HCT116 (cell line): ENCODE measurements around the gene S100Z. TPM values are rescaled to one million over a fixed set of nuclear protein-coding genes. Genes with fewer than 3 reads are reported as not detected.

Experiments
- ATAC-seq: fragments of 200-7000 bp; cut with Tn5 transposase; 2 replicates; pipeline ENCODE4 v1.9.1; 2020; ENCODE audit warnings: mild to moderate bottlenecking, moderate library complexity
- BruUV-seq: library from RNA; stranded (reverse); fragments of 400-500 nt; replicated peaks from 2 replicates; lab custom pipeline; 2021; lab: Mats Ljungman, UMichigan
- CTCF ChIA-PET: fragments of 300-600 bp; sonication (Branson Sonifier 250); formaldehyde crosslinking; loops from one replicate; lab custom pipeline; 2021; ENCODE audit warnings: antibody characterized with exemption; lab: Charles Lee
- POLR2A ChIA-PET: fragments of 300-600, 350-600 bp; sonication (Branson Sonifier 250); formaldehyde crosslinking; loops from one replicate; lab custom pipeline; 2021; ENCODE audit warnings: antibody characterized with exemption; lab: Charles Lee
- RAD21 ChIA-PET, 2 experiments: fragments of 300-600 bp; sonication (Branson Sonifier 250); formaldehyde crosslinking; loops; one replicate each; lab custom pipeline; 2023; ENCODE audit warnings: low total read pairs in 2 of 2; ENCODE audit not compliant: uncharacterized antibody in 2 of 2, unreplicated experiment in 2 of 2, low non-redundant PET in 1 of 2; lab: Charles Lee
- DNase-seq: peaks from one replicate; pipeline ENCODE4 v3.0.0-alpha.2; 2010; ENCODE audit warnings: low read depth, low spot score
- H2AFZ ChIP-seq: fragments of 200-600 bp; shearing (Covaris generic), sonication (generic); 2 replicates; pipeline ENCODE4 v1.6.1; 2017; ENCODE audit warnings: low read depth, mixed run types, mixed read lengths, antibody characterized with exemption, low read length; ENCODE audit not compliant: poor library complexity, severe bottlenecking
- H3K27ac ChIP-seq: 2 replicates; pipeline ENCODE4 v1.5.1; 2012; ENCODE audit warnings: low read depth, low read length
- H3K27me3 ChIP-seq: fragments of 200-600 bp; sonication (generic); 2 replicates; pipeline ENCODE4 v1.6.1; 2016; ENCODE audit warnings: mixed run types, low read length, mixed read lengths; ENCODE audit not compliant: insufficient read depth
- H3K36me3 ChIP-seq, 2 experiments: fragments of 200-500 bp in 1 of 2; fragments of 200-600 bp in 1 of 2; sonication (Bioruptor generic) in 1 of 2; sonication (generic) in 1 of 2; 2 replicates each; pipeline versions ENCODE4 v1.5.1 to v1.6.1; 2014 to 2016; ENCODE audit warnings: low read length in 2 of 2, inconsistent platforms in 1 of 2, mixed read lengths in 1 of 2, mixed run types in 1 of 2; ENCODE audit not compliant: insufficient read depth in 2 of 2, control insufficient read depth in 1 of 2
- H3K4me1 ChIP-seq, 2 experiments: fragments of 200-600 bp in 1 of 2; sonication (generic) in 1 of 2; 2 replicates each; pipeline versions ENCODE4 v1.5.1 to v1.6.1; 2012 to 2017; ENCODE audit warnings: low read length in 2 of 2, inconsistent platforms in 1 of 2, mild to moderate bottlenecking in 1 of 2, mixed read lengths in 1 of 2, mixed run types in 1 of 2, moderate library complexity in 1 of 2; ENCODE audit not compliant: insufficient read depth in 2 of 2, control insufficient read depth in 1 of 2
- H3K4me2 ChIP-seq: fragments of 200-600 bp; sonication (generic); 2 replicates; pipeline ENCODE4 v1.6.1; 2017; ENCODE audit warnings: mixed run types, low read length, mixed read lengths
- H3K4me3 ChIP-seq, 2 experiments: fragments of 200-600 bp in 1 of 2; sonication (generic) in 1 of 2; replicated peaks in 1 of 2; 2 replicates each; pipeline ENCODE4 v1.5.1; 2011 to 2016; ENCODE audit warnings: low read length in 2 of 2, control low read depth in 1 of 2, low read depth in 1 of 2, mild to moderate bottlenecking in 1 of 2, mixed read lengths in 1 of 2, mixed run types in 1 of 2
- H3K79me2 ChIP-seq: fragments of 200-600 bp; sonication (generic); 2 replicates; pipeline ENCODE4 v1.6.1; 2017; ENCODE audit warnings: mild to moderate bottlenecking, mixed run types, low read length, moderate library complexity, mixed read lengths; ENCODE audit not compliant: insufficient read depth
- H3K9ac ChIP-seq: fragments of 200-600 bp; sonication (generic); 2 replicates; pipeline ENCODE4 v1.6.1; 2016; ENCODE audit warnings: low read length, mixed read lengths
- H3K9me2 ChIP-seq: fragments of 200-600 bp; sonication (generic), shearing (Covaris generic); 2 replicates; pipeline ENCODE4 v1.6.1; 2017; ENCODE audit warnings: mixed run types, mild to moderate bottlenecking, moderate library complexity; ENCODE audit not compliant: insufficient read depth
- H3K9me3 ChIP-seq, 2 experiments: fragments of 200-500 bp in 1 of 2; fragments of 200-600 bp in 1 of 2; sonication (Bioruptor generic) in 1 of 2; sonication (generic) in 1 of 2; 2 replicates each; pipeline ENCODE4 v1.6.1; 2014 to 2017; ENCODE audit warnings: low read length in 2 of 2, mixed read lengths in 2 of 2, inconsistent platforms in 1 of 2, low read depth in 1 of 2, mild to moderate bottlenecking in 1 of 2, mixed run types in 1 of 2, moderate library complexity in 1 of 2; ENCODE audit not compliant: control insufficient read depth in 1 of 2, insufficient read depth in 1 of 2
- H4K20me1 ChIP-seq: fragments of 200-600 bp; sonication (generic), shearing (Covaris generic); 2 replicates; pipeline ENCODE4 v1.6.1; 2017; ENCODE audit warnings: mixed run types, mild to moderate bottlenecking, moderate library complexity; ENCODE audit not compliant: insufficient read depth
- ATF3 ChIP-seq: IDR thresholded peaks from 2 replicates; pipeline ENCODE4 v1.6.1; 2012
- CBX3 ChIP-seq: IDR thresholded peaks from 2 replicates; pipeline ENCODE4 v1.6.1; 2012; ENCODE audit warnings: low read depth
- CEBPB ChIP-seq: IDR thresholded peaks from 2 replicates; pipeline ENCODE4 v1.6.1; 2012; ENCODE audit warnings: low read depth
- EGR1 ChIP-seq: IDR thresholded peaks from 2 replicates; pipeline ENCODE4 v1.6.1; 2012; ENCODE audit warnings: low read depth
- ELF1 ChIP-seq: IDR thresholded peaks from 2 replicates; pipeline ENCODE4 v1.6.1; 2012; ENCODE audit warnings: low read depth, borderline replicate concordance
- EZH2 ChIP-seq: fragments of 200-600 bp; sonication (generic); IDR thresholded peaks from 2 replicates; pipeline ENCODE4 v1.6.1; 2017; ENCODE audit warnings: antibody characterized with exemption, mixed run types
- EZH2phosphoT487 ChIP-seq: fragments of 200-600 bp; IDR thresholded peaks from 2 replicates; pipeline ENCODE4 v1.6.1; 2018; ENCODE audit warnings: antibody characterized with exemption, borderline replicate concordance
- POLR2A ChIP-seq: IDR thresholded peaks from 2 replicates; pipeline ENCODE4 v1.7.0; 2011; ENCODE audit warnings: borderline replicate concordance; ENCODE audit not compliant: insufficient read depth, insufficient read length; ENCODE audit errors: extremely low read depth
- POLR2AphosphoS5 ChIP-seq: IDR thresholded peaks from 2 replicates; pipeline ENCODE4 v1.6.1; 2011; ENCODE audit warnings: mild to moderate bottlenecking, low read depth, low read length, moderate library complexity
- RAD21 ChIP-seq: IDR thresholded peaks from 2 replicates; pipeline ENCODE4 v1.6.1; 2012; ENCODE audit warnings: low read depth, mild to moderate bottlenecking
- SP1 ChIP-seq: IDR thresholded peaks from 2 replicates; pipeline ENCODE4 v1.6.1; 2012; ENCODE audit warnings: low read depth
- SRF ChIP-seq: IDR thresholded peaks from 2 replicates; pipeline ENCODE4 v1.6.1; 2012; ENCODE audit warnings: low read depth
- TCF7L2 ChIP-seq: IDR thresholded peaks from 2 replicates; pipeline ENCODE4 v1.7.0; 2011; ENCODE audit warnings: borderline replicate concordance, inconsistent platforms; ENCODE audit not compliant: insufficient read depth, insufficient read length; ENCODE audit errors: extremely low read depth
- YY1 ChIP-seq: IDR thresholded peaks from 2 replicates; pipeline ENCODE4 v1.6.1; 2011; ENCODE audit warnings: low read length, low read depth, moderate library complexity, mild to moderate bottlenecking; ENCODE audit not compliant: insufficient replicate concordance; ENCODE audit errors: extremely low read depth
- ZNF274 ChIP-seq: fragments of 200-500 bp; sonication (Bioruptor generic); IDR thresholded peaks from 2 replicates; pipeline ENCODE4 v1.6.1; 2014; ENCODE audit warnings: mild to moderate bottlenecking, low read depth, low read length, inconsistent platforms
- intact Hi-C: fragments of 100-400 bp; cut with micrococcal nuclease; formaldehyde crosslinking; loops from 2 replicates; pipeline ENCODE4 v1.10.0; 2022
- total RNA-seq: library from RNA; stranded (reverse); gene quantifications from one replicate; pipeline ENCODE4 v1.2.1, GENCODE V29; 2021; ENCODE audit not compliant: unreplicated experiment
- TF ChIP-seq, protein P1 (sequence below): IDR thresholded peaks from 2 replicates; pipeline ENCODE4 v1.6.1; 2012; ENCODE audit warnings: low read depth

The S100Z gene
- total RNA-seq, 1 experiment from 2014 or later: not detected

DNA sequence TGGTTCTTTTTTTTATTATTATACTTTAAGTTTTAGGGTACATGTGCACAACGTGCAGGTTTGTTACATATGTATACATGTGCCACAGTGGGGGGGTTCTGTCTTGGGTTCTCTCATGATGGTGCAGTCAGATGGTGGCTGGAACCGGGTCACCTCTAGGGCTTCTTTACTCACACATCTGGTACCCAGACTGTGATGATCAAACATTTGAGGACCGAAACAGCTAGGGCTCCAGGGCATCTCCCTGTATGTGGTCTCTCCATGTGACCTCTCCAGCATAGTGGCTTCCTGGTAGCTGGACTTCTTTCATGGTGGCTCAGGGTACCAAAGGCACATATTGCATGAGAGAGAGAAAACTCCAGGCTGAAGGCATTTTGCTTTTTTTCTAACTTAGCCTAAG, 93.2 kb downstream of the S100Z start:
- ChIA-PET RAD21 (no interaction called here), CTCF (no interaction called here), POLR2A (no interaction called here)
- no peaks in the 10 kb centered on the region for H3K79me2 ChIP-seq
- H3K4me2 ChIP-seq: no peak overlapping the region
- H3K27ac ChIP-seq: no peak overlapping the region
- no peaks in the 10 kb centered on the region for H3K9me3 ChIP-seq
- no TSS peak for BruUV-seq
- intact Hi-C loops: no loop called here
- H3K9ac ChIP-seq: no peak overlapping the region
- no peak overlapping the region for H2AFZ ChIP-seq
- H4K20me1 ChIP-seq: no peaks in the 10 kb centered on the region
- ATAC-seq: no peak
- no peak for DNase-seq
- no peaks in the 10 kb centered on the region for H3K36me3 ChIP-seq
- TF ChIP-seq, protein P1, sequence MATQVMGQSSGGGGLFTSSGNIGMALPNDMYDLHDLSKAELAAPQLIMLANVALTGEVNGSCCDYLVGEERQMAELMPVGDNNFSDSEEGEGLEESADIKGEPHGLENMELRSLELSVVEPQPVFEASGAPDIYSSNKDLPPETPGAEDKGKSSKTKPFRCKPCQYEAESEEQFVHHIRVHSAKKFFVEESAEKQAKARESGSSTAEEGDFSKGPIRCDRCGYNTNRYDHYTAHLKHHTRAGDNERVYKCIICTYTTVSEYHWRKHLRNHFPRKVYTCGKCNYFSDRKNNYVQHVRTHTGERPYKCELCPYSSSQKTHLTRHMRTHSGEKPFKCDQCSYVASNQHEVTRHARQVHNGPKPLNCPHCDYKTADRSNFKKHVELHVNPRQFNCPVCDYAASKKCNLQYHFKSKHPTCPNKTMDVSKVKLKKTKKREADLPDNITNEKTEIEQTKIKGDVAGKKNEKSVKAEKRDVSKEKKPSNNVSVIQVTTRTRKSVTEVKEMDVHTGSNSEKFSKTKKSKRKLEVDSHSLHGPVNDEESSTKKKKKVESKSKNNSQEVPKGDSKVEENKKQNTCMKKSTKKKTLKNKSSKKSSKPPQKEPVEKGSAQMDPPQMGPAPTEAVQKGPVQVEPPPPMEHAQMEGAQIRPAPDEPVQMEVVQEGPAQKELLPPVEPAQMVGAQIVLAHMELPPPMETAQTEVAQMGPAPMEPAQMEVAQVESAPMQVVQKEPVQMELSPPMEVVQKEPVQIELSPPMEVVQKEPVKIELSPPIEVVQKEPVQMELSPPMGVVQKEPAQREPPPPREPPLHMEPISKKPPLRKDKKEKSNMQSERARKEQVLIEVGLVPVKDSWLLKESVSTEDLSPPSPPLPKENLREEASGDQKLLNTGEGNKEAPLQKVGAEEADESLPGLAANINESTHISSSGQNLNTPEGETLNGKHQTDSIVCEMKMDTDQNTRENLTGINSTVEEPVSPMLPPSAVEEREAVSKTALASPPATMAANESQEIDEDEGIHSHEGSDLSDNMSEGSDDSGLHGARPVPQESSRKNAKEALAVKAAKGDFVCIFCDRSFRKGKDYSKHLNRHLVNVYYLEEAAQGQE: no peak
- no peak for TF ChIP-seq TCF7L2
- no peak for TF ChIP-seq ZNF274
- no peak for TF ChIP-seq POLR2A
- no peak for TF ChIP-seq CEBPB
- no peaks in the 10 kb centered on the region for H3K27me3 ChIP-seq
- no peaks in the 10 kb centered on the region for H3K9me2 ChIP-seq
- no peak overlapping the region for H3K4me3 ChIP-seq
- H3K4me1 ChIP-seq: no peaks in the 10 kb centered on the region

DNA sequence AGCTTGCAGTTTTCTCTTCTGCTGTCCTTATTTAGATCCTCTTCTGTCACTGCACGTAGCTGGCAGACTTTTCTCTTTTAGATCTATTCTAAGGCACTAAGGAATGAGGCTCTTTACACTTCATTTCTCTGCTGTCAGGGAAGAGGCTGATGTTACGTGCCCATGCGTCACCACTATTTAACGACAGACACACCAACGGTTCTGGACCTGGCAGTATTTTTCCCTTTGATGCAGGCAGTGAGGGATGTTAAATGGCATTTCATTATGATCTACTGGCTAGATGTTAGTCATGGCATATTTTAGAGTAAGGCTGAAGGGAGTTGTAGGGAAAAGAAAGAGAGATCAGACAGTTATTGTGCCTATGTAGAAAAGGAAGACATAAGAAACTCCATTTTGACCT, 94.8 kb downstream of the S100Z start:
- H4K20me1 ChIP-seq: no peaks in the 10 kb centered on the region
- no peaks in the 10 kb centered on the region for H3K79me2 ChIP-seq
- no peaks in the 10 kb centered on the region for H3K36me3 ChIP-seq
- H2AFZ ChIP-seq: no peak overlapping the region
- H3K27ac ChIP-seq: no peak overlapping the region
- POLR2A ChIA-PET: no interaction called here
- H3K27me3 ChIP-seq: no peaks in the 10 kb centered on the region
- no peak for ATAC-seq
- no peaks in the 10 kb centered on the region for H3K9me2 ChIP-seq
- no peak for DNase-seq
- H3K4me2 ChIP-seq: no peak overlapping the region
- no peaks in the 10 kb centered on the region for H3K9me3 ChIP-seq
- no peak overlapping the region for H3K9ac ChIP-seq
- intact Hi-C loops: no loop called here
- no peaks in the 10 kb centered on the region for H3K4me1 ChIP-seq
- no peak overlapping the region for H3K4me3 ChIP-seq
- CTCF ChIA-PET: no interaction called here
- RAD21 ChIA-PET: no interaction called here
- BruUV-seq: no TSS peak
- TF ChIP-seq SP1: no peak
- TF ChIP-seq SRF: no peak
- TF ChIP-seq POLR2AphosphoS5: no peak
- no peak for TF ChIP-seq EZH2
- TF ChIP-seq ZNF274: no peak
- TF ChIP-seq CBX3: no peak
- TF ChIP-seq EGR1: no peak
- TF ChIP-seq YY1: no peak
- no peak for TF ChIP-seq ELF1
- no peak for TF ChIP-seq ATF3
- no peak for TF ChIP-seq EZH2phosphoT487
- no peak for TF ChIP-seq POLR2A
- TF ChIP-seq RAD21: no peak
- no peak for TF ChIP-seq CEBPB
